IPS-NIHi11 (cell line): Measurements from ENCODE around the gene C11orf68.

Experiments
- DNase-seq: peaks from one replicate; pipeline ENCODE4 v3.0.0; 2012; ENCODE audit warnings: mixed read lengths, low spot score

The C11orf68 gene

GRCh38 chr11:65944767-65945166, 25.9 kb upstream of the C11orf68 start:
- DNase-seq = no peak

DNA sequence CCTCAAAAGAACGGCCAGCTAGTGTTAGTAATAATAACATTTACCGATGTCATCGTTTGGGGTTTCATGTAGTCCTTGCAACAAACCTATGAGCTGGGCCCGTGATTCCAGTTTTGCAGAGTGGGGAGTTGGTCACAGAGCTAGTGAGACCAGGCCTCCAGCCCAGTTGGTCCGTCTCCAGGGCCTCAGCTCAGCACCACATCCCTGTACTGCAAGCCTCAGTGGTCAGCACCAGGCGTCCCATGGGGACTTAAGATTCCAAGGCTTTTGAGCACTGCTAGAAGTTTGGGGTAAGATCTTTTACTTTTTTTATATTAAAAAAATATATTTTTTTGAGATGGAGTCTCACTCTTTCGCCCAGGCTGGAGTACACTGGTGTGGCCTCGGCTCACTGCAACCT, 25.3 kb upstream of the C11orf68 start:
- DNase-seq = no peak

GRCh38 chr11:65942531-65942930, 23.7 kb upstream of the C11orf68 start:
- no peak for DNase-seq

- no peak for DNase-seq
Observed at GRCh38 chr11:65941720-65942310, 23.0 kb upstream of the C11orf68 start.

DNA sequence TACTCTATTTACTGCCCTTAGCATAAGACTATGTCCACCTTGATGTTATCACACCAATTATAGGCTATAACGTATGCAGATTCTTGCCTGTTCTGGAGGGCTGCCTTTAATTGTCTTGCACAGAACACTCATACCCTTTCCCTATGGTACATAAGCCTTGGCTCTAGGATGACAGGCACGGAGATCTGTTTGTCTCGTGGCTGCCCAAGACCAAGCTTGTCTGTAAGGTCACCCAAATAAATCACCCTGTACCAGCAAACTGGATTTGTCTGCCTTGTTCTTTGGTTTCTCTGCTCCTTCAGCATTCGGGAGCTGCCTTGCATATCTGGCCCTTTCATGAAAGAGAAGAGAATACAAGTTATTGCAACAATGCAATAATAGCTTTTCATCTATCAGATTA, 18.9 kb upstream of the C11orf68 start:
- DNase-seq = no peak

- DNase-seq = no peak
Observed at GRCh38 chr11:65934014-65934413, 15.2 kb upstream of the C11orf68 start.

DNA sequence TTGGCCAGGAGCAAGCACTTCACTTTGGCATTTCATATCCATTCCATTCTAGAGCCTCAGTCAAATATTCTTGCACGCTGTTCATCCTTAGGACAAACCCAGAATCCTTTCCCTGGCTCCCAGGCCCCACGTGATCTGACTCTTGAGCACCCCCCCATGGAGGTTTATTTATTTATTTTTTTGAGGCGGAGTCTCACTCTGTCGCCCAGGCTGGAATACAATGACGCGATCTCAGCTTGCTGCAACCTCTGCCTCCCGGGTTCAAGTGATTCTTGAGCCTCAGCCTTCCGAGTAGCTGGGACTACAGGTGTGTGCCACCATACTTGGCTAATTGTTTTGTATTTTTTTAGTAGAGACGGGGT, 13.7 kb upstream of the C11orf68 start:
- DNase-seq = no peak

DNA sequence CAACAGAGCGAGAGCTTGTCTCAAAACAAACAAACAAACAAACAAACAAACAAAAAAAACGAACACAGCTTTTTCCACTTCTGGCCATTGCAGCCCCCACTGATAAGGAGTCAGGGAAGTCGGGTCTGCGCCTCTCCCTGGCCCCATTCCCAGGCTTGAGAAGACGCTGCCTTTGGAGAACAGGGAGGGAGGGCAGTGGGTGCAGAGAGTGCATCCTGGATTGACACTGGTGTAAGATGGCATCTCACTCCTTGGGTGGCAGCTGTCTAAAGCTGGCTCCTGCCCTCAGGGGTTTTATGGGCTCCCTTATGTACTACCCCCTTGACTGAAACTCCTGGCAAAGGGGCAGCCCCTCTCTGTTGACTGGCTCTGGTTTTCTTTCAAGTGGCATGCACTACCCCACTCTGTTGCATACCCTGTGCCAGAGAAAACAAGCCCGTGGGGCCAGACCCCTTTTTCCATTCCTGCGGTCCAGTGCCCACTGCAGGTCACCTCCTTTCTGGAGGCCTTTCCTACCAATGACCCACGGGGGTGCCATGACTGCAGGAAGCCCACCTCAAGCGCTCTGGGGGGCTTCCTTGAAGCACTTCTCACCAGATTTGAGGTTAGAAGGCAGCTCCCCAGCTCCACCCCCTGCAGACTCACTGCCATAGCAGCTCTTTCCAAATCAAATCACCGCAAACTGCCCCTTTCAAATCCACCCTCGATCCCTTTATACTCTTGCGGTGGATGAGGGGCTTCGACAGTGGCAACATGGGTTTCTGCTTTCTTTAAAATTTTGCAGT, 13.1 kb upstream of the C11orf68 start:
- no peak for DNase-seq

DNA sequence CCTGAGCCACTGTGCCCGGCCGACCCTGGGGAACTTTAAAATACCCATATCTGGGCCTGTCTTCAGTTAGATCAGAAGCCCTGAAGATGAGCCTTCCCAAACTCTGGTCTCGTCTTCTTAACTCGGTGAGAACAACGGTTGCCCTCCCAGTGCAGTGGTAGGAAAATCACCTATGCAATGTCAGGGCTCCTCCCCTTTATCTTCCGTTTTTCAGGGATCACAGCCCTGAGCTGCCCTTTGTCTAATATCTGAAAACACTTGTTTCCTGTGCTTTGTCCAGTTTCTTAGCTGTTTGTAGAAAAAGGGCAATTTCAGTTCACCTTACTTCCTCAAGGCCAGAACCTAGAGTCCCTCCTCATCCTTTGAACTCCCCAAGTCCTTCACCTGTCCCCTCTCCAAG, 9.8 kb upstream of the C11orf68 start:
- no peak for DNase-seq

DNA sequence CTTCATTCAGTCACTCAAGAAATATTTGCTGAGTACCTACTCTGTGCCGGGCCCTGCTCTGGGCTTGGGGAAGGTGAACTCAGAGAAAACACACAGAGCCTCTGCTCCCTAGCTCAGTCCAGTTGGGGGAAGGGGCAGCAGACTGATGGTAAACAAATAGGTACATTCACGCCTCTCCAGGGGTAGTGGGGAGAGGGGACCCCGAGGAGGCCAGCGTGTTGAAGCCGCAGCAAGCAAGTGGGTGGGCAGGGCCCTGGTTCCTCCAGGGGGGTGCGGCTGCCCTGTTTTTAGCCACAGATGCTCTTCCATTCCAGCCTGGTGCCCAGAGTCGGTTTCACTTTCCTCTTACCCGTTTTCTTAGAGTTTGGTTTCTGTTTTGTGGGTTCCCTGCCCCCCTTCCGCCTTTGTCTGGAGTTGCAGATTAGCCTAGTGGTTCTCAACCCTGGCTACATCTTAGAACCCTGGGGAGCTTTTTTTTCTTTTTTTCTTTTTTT, 9.1 kb upstream of the C11orf68 start:
- no peak for DNase-seq

DNA sequence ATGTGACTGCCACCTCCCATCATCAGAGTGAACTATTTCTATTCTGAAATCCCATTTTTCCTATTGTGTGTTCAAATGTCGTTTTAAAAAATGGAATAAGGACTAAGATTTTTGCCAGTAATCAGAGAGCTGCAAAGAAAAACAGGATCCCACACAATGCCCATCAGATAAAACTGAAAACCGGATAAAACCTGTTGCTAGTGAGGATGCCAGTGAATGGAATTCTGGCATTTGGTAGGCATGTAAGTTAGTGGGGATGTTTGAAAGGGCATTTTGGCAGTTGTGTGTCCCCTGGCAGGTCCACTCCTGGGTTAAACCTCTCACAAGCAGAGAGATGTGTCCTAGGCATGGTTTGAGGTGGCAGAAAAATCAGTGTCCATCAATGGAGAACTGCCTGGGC, 6.5 kb upstream of the C11orf68 start:
- no peak for DNase-seq

- no peak for DNase-seq
Observed at GRCh38 chr11:65922565-65922964, 3.7 kb upstream of the C11orf68 start.

DNA sequence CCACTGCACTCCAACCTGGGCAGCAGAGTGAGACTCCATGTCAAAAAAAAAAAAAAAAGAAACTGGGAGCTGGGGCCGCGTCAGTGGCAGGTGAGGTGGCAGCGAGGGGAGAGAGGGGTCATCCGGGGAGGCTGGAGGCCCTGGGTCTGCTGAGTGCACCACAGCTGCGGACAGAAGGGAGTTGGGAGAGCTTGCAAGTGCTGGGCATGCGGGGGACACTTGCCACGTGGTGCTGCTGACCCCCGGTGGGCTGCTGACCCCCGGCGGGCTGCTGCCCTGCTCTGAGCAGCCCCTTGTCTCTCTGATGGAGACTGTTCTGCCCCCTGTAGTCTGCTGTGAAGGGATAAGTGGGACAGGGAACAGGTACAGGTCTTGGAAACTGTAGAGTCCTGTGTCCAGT, 3.0 kb upstream of the C11orf68 start:
- no peak for DNase-seq

GRCh38 chr11:65921033-65921555, 2.2 kb upstream of the C11orf68 start:
- no peak for DNase-seq

- no peak for DNase-seq
Observed at GRCh38 chr11:65920372-65920802, 1.5 kb upstream of the C11orf68 start.

DNA sequence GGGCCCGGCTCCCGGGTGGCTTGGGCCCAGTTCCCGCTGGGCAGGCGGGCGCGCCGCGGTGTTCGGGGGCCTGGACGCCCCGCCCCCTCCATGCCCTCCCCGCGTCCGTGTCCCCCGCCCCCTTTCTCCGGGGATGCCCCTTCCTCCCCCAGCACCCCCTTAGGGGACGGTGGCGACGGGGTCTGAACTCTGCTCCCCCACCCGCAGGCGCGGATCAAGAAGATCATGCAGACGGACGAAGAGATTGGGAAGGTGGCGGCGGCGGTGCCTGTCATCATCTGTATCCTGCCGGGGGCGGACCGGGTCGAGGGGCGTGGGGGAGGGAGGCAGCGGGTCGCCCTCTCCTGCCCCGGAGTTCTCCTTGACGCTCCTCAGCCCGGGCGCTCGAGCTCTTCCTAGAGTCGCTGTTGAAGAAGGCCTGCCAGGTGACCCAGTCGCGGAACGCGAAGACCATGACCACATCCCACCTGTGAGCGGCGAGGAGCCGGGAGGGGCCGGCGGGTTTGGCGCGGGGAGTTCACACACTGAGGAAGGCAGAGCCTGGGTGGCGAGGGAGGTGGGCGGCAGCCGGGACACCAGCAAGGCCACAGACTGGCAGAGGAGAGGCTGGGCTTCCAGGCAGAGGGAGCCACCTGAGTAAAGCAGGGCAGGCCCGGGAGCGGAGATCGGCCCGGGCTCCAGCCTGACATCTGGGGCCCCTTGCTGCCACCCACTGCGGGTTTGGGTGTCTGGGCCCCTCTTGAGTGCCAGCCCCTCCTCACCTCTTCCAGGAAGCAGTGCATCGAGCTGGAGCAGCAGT, 910 bp upstream of the C11orf68 start:
- DNase-seq = peak; percentile 76

GRCh38 chr11:65919141-65919572, 295 bp upstream of the C11orf68 start, which contains the start of gene DRAP1:
Gene DRAP1 (plus strand): TSS chr11:65919426. CDS start chr11:65919502, 76 bp downstream.
- DNase-seq = peak; percentile 99

DNA sequence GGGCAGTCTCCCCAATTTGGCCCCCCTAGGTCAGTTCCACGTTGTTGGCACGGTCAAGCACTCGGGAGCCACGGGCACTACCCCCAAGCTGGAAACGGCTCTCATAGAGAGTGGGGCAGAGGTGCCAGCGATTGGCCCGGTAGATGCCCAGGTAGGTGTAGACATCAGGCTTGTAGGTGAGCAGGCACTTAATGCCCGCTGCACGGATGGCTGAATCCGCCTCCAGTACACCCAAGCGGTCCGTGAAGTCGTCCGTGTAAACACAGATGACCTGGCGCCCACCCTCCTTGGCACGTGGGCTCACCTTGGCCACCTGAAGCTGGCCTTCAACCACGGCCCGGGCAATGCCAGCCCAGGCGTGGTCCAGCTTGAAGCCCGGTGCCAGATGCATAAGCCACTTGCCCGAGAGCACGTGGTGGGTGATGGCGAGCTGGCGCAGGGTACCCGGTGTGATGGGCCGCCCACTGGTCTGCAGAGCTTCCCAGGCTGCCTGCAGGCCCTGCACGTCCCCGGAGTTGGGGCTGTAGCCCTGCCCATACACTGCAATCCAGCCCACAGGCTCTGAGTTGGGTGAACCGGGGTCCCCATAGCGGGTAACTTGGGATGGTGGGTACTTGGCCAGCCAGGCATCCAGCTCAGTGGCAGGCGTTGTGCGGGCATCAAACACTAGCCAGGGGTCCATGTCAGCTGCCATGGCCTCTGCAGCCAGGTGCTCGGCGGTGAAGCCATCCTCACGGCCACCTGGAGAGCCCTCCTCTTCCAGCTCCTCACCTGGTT, 1.2 kb downstream of the C11orf68 start:
- DNase-seq = no peak

- no peak for DNase-seq
Observed at GRCh38 chr11:65917077-65917433, 1.8 kb downstream of the C11orf68 start.

DNA sequence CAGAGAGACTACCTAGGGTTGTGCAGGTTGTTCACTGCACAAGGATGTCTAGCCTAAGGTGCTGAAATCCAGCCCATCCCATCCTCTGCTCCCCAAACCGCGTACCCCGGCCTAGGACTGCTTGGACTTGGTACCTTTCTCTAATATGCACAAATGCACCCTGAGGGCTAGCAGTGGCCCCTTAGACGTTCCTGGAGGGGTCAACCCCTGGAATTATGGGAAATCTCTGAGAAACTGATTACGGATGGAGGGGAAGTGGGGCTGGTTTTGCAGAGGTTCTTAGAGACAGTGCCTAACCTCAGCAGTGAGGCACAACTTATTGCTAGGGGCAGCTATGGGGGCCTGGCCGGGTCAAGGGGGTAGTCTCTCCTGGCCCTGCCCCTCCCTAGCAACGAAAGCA, 2.5 kb downstream of the C11orf68 start:
- DNase-seq = no peak

DNA sequence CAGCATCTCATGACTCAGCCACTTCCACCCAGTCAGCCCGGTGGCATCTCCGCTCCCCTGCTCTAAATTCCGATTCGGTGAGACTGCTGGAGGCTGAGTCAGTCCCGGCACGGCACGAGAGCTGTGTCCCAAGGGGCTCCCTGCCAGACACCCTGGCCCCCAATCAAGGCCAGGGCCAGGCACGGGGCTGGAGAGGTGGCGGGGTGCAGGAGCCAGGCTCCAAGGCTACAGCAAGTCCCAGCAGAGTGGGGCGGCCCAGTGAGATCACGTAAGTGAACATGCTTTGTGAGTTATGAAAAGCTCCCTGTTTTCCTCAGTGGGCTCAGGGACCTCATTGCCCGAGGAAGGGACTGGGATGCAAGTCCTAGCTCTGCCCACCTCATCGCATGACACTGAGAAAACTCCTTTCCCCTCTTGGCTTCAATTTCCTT, 3.0 kb downstream of the C11orf68 start:
- DNase-seq = peak; percentile 58
